Nephron progenitor cell (in vitro differentiated cells): ENCODE data around the gene INS.

ENCODE experiments used
- DNase-seq: peaks from one replicate; pipeline ENCODE4 v3.0.0; 2021
- H3K27ac Mint-ChIP-seq: 2 replicates; pipeline ENCODE4 v1.8.0; 2021; ENCODE audit warnings: mild to moderate bottlenecking, moderate library complexity, mixed read lengths
- H3K27me3 Mint-ChIP-seq: 2 replicates; pipeline ENCODE4 v1.8.0; 2021; ENCODE audit warnings: mild to moderate bottlenecking, low read depth, mixed read lengths; ENCODE audit not compliant: poor library complexity
- H3K36me3 Mint-ChIP-seq: 2 replicates; pipeline ENCODE4 v1.8.0; 2021; ENCODE audit warnings: low read depth, mixed read lengths
- H3K4me1 Mint-ChIP-seq: 2 replicates; pipeline ENCODE4 v1.8.0; 2021; ENCODE audit warnings: mixed read lengths
- H3K4me3 Mint-ChIP-seq: 2 replicates; pipeline ENCODE4 v1.8.0; 2021; ENCODE audit warnings: mild to moderate bottlenecking, moderate library complexity, mixed read lengths
- H3K9me3 Mint-ChIP-seq: 2 replicates; pipeline ENCODE4 v1.8.0; 2021; ENCODE audit warnings: mild to moderate bottlenecking, moderate library complexity, mixed read lengths
- TF ChIP-seq, protein P1 (sequence below): fragments of 200-600 bp; sonication (generic); IDR thresholded peaks from 2 replicates; pipeline ENCODE4 v1.5.0; 2021; ENCODE audit warnings: antibody characterized with exemption

Gene INS

DNA sequence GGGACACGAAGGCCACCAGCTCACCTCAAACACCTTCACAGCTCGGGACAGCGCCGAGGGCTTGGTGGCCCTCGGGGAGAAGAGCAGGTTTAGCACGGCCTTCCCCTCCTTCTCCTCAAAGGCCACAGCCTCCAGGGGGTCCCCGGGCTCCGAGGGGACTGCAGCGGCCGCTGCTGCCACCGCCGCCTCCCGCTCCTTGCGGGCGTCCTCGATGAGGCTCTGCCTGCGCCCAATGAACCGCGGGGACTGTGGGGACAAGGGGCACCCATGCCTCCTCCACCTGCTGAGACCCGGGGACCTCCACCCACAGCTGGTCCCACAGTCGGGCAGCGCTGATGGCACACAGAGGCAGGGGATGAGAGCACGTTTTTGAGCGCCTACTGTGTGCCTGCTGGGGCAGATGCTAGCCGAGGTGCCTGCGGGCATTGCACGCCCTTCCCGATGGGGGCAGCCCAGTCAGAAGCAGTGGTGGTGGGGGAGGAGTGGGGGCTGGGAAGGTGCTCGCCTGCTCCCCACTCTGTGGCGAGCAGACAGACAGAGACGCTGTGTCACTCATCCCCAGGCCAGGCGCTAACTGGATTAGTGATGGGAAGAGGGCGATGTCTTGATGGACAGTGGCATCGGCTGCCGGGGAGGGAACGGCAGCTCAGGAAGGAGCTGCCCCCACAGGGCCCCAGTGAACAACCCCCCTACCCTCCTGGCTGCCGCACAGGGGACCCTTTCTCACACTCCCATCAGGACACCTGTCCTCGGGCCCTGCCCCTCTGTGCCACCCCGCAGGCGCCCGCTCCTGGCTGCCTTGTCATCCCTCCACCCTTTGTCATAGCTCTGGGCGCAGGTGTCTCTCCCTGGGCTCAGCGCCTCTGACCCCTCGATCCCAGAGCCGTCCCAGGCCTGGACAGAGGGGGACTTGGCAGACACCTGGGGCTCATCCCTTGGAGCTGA lies 8.9 kb upstream of the INS start:
- Mint-ChIP-seq H3K27ac (no peak overlapping the region), H3K27me3 (peaks cover 3% of the 10 kb centered on the region), H3K36me3 (no peaks in the 10 kb centered on the region), H3K4me3 (no peak overlapping the region), H3K4me1 (peaks cover 25% of the 10 kb centered on the region), H3K9me3 (no peaks in the 10 kb centered on the region)
- TF ChIP-seq, protein P1, sequence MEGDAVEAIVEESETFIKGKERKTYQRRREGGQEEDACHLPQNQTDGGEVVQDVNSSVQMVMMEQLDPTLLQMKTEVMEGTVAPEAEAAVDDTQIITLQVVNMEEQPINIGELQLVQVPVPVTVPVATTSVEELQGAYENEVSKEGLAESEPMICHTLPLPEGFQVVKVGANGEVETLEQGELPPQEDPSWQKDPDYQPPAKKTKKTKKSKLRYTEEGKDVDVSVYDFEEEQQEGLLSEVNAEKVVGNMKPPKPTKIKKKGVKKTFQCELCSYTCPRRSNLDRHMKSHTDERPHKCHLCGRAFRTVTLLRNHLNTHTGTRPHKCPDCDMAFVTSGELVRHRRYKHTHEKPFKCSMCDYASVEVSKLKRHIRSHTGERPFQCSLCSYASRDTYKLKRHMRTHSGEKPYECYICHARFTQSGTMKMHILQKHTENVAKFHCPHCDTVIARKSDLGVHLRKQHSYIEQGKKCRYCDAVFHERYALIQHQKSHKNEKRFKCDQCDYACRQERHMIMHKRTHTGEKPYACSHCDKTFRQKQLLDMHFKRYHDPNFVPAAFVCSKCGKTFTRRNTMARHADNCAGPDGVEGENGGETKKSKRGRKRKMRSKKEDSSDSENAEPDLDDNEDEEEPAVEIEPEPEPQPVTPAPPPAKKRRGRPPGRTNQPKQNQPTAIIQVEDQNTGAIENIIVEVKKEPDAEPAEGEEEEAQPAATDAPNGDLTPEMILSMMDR: no peak
- DNase-seq: no peak

DNA sequence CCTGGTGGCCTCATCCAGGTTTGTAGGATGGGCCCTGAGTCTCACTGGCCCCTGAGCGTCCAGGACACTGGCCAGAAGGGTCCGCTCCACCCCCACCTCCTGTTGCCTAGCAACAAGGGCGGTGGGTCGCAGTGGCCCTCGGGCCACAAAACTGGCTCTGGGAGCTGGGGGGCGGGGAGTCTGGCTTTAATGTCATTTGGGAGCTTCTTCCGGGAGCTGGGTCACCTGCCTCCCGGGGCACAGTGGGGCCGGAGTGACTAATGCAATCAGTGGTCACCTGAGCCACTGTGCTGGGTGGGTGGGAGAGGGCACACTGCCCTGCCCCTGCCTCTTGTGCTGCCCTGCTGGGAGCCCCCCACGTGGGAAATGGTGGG lies 8.0 kb upstream of the INS start:
- Mint-ChIP-seq H3K9me3 (no peaks in the 10 kb centered on the region), H3K27ac (no peak overlapping the region), H3K4me1 (peaks cover 25% of the 10 kb centered on the region), H3K4me3 (no peak overlapping the region), H3K27me3 (peaks cover 3% of the 10 kb centered on the region), H3K36me3 (no peaks in the 10 kb centered on the region)
- peak; percentile 40 for DNase-seq
- TF ChIP-seq, protein P1: no peak

DNA sequence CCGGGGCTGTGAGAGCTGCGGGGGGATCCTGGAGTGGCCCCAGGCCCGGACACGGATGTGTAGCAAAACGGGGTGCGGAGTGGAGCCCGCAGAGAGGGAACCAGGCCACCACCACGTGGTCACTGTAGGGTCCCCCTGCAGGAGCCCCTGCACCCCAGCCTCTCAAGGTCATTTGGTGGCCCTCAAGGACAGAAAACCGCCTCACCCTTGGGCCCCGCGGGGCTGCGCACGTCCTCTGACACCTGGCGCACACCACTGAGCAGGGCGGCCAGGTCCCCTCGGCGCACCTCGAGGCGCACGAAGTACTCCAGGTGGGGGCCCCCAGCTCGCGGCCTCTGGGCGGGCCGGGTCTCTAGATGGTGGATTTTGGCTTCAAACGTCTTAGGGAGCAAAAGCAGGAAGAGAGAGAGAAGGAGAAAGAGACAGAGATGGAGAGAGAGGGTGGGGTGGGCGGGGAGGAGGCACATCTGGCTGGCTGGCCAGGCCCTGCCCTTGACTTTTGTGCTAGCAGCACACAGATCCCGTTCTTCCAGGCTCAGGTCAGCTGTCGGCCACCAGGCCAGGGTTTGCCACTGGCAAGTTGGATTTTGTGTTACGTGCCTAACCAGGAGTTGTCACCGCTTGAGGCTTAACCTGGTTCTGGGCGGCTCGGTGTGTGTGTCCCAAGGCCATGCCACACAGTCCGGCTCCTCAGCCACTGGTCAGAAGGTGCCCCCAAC lies 7.4 kb upstream of the INS start:
- TF ChIP-seq, protein P1: no peak
- no peak for DNase-seq
- no peaks in the 10 kb centered on the region for H3K9me3 Mint-ChIP-seq
- H3K4me3 Mint-ChIP-seq: no peak overlapping the region
- H3K36me3 Mint-ChIP-seq: no peaks in the 10 kb centered on the region
- H3K27me3 Mint-ChIP-seq: peaks cover 3% of the 10 kb centered on the region
- peaks cover 25% of the 10 kb centered on the region for H3K4me1 Mint-ChIP-seq
- no peak overlapping the region for H3K27ac Mint-ChIP-seq

DNA sequence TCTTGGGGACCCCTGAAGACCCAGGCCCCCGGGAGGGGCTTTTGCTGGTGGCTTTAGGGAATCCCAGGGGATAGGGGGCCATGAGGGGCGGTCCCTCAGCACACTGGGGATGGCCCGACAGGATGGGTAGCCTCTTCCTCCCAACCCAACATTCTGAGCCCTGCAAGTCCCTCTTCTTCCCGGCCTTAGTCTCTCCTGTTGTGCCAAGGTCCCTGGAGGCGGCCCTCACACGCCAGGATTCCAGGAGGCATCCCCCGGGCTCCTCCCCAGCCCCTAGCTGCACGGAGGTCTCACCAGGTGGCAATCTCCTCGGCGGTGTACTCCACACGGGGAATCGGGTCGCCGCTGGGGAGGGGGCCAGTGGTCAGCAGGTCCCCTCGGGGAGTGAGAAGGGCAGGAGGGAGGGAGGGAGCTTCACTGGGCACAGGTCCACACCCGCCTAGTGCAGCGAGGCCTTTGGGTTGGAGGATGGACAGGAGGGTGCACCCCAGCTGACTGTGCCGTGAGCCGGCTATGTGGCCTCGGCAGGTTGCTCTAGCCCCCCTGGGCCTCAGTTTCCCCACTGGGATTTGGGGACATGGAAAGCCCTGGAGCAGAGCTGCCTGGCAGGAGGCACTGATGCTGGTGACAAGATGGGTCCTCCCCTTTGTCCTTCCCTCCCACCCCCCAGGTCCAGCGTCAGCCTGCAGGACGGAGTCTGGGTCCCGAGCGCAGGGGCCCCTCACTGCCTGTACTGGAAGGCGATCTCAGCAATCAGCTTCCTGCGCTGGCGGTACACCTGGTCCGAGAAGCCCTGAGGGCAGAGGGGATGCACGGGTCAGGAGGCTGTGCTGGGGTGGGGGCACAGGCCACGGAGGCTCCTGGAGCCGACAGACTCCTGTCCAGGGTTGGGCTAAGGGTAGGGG lies 6.4 kb upstream of the INS start:
- peaks cover 2% of the 10 kb centered on the region for H3K27me3 Mint-ChIP-seq
- H3K9me3 Mint-ChIP-seq: no peaks in the 10 kb centered on the region
- H3K4me3 Mint-ChIP-seq: no peak overlapping the region
- H3K27ac Mint-ChIP-seq: no peak overlapping the region
- peaks cover 18% of the 10 kb centered on the region for H3K4me1 Mint-ChIP-seq
- H3K36me3 Mint-ChIP-seq: no peaks in the 10 kb centered on the region
- DNase-seq: no peak
- TF ChIP-seq, protein P1: no peak

DNA sequence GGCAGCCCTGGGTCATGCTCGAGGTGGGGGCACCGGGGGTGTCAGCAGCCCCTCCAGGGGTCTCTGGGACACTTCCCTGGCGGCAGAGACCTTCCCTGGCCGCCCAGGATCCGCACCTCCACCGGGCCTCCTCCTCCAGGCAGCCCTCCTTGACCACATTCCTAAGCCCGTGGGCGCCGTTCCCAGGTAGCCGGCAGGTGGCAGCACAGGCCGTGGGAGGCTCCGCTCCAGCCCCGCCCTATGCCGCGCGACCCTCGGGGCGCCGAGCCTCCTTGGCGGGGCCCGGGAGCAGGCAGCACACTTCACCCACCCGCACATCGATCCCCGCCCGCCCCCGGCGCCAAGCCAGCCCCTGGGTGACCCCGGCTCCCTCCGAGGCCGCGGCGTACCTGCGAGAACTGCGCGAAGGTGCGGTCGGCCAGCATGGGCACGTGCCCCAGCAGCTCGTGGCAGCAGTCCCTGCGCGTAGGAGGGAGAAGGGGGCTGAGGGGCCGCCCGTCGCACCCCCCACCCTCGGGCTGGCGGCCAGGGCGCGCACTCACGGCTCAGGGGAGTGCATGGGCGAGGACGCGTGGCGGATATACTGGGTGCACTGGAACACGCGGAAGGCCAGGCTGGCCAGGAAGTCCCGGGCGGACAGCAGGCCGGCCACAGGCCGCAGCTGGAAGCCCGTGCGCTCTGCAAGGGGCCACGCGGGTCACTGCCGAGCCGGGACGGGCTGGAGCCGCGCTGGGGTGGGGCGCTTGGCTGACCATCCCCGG lies 5.3 kb upstream of the INS start:
- Mint-ChIP-seq H3K27ac (no peak overlapping the region), H3K9me3 (no peaks in the 10 kb centered on the region), H3K27me3 (no peaks in the 10 kb centered on the region), H3K4me1 (peaks cover 18% of the 10 kb centered on the region), H3K36me3 (no peaks in the 10 kb centered on the region), H3K4me3 (no peak overlapping the region)
- DNase-seq: peak; percentile 77
- TF ChIP-seq, protein P1: peak; percentile 62
